NCI-H446 (cell line): ENCODE measurements around the gene DNAJB12.
"Not testable (repeated sequence)": the region's sequence is repeated elsewhere in the genome, so short reads cannot be mapped to it uniquely, and the experiment has no call there.

ENCODE experiments used
- DNase-seq, 2 experiments: peaks; one replicate each; lab custom pipeline; 2025; lab: John Stamatoyannopoulos, UW

Gene DNAJB12

GRCh38 chr10:72331575-72332422 is 22.9 kb downstream of the DNAJB12 start:
- DNase-seq: no peak

GRCh38 chr10:72330069-72330426 is 24.7 kb downstream of the DNAJB12 start:
- DNase-seq: no peak

GRCh38 chr10:72329290-72330068 is 25.2 kb downstream of the DNAJB12 start:
- DNase-seq: no peak

GRCh38 chr10:72328829-72329204 is 25.9 kb downstream of the DNAJB12 start:
- no peak for DNase-seq

- peak in 1 of 2 experiments; percentile 30 for DNase-seq
These were observed 26.5 kb downstream of the DNAJB12 start for GRCh38 chr10:72328045-72328828.

GRCh38 chr10:72326665-72327603 is 27.8 kb downstream of the DNAJB12 start:
- DNase-seq: not testable (repeated sequence)

- peak in 1 of 2 experiments; percentile 45 for DNase-seq
These were observed 29.2 kb downstream of the DNAJB12 start for GRCh38 chr10:72325243-72326175.

GRCh38 chr10:72323771-72324191 is 30.9 kb downstream of the DNAJB12 start:
- DNase-seq: no peak

GRCh38 chr10:72323108-72323749 is 31.5 kb downstream of the DNAJB12 start:
- DNase-seq: no peak

GRCh38 chr10:72322280-72323058 is 32.2 kb downstream of the DNAJB12 start:
- DNase-seq: no peak

GRCh38 chr10:72322030-72322279 is 32.8 kb downstream of the DNAJB12 start:
- DNase-seq: no peak

- no peak for DNase-seq
These were observed 33.3 kb downstream of the DNAJB12 start for GRCh38 chr10:72321248-72322029.

GRCh38 chr10:72320676-72321247 is 34.0 kb downstream of the DNAJB12 start:
- peak; percentile 39 to 87 for DNase-seq

GRCh38 chr10:72319416-72320254 is 35.1 kb downstream of the DNAJB12 start:
- no peak for DNase-seq

GRCh38 chr10:72318418-72319262 is 36.1 kb downstream of the DNAJB12 start:
- no peak for DNase-seq
